Common myeloid progenitor, CD34-positive (primary cell): ENCODE measurements around the gene SPRY2.

Source experiments
- CTCF ChIA-PET: fragments of 350-600 bp; sonication (Branson Sonifier 250); formaldehyde crosslinking; loops from one replicate; lab custom pipeline; 2021; ENCODE audit warnings: antibody characterized with exemption; lab: Charles Lee
- POLR2A ChIA-PET: fragments of 350-600 bp; sonication (Branson Sonifier 250); formaldehyde crosslinking; loops from one replicate; lab custom pipeline; 2021; ENCODE audit warnings: antibody characterized with exemption; lab: Charles Lee
- DNase-seq, 3 donors: peaks; one replicate each; pipeline versions ENCODE4 v3.0.0 to v3.0.0-alpha.2; 2013
- H3K27ac ChIP-seq, 2 experiments: 1 replicate in 1 of 2; 2 replicates in 1 of 2; pipeline ENCODE4 v1.7.0; 2013; ENCODE audit warnings: inconsistent platforms in 2 of 2, low read length in 2 of 2, mild to moderate bottlenecking in 2 of 2, low read depth in 1 of 2, moderate library complexity in 1 of 2; ENCODE audit not compliant: severe bottlenecking in 2 of 2, insufficient read depth in 1 of 2, poor library complexity in 1 of 2
- H3K27me3 ChIP-seq, 5 experiments: replicated peaks in 2 of 5; 1 replicate in 3 of 5; 2 replicates in 2 of 5; pipeline versions ENCODE4 v1.6.1 to v1.7.0; 2013; ENCODE audit warnings: low read length in 4 of 5, mild to moderate bottlenecking in 2 of 5, moderate library complexity in 2 of 5, inconsistent platforms in 1 of 5; ENCODE audit not compliant: insufficient read depth in 5 of 5, control insufficient read depth in 4 of 5
- H3K36me3 ChIP-seq, 4 experiments: 1 replicate in 2 of 4; 2 replicates in 2 of 4; pipeline versions ENCODE4 v1.6.1 to v1.7.0; 2013; ENCODE audit warnings: low read length in 3 of 4, control low read depth in 1 of 4, mild to moderate bottlenecking in 1 of 4; ENCODE audit not compliant: control insufficient read depth in 4 of 4, insufficient read depth in 4 of 4
- H3K4me1 ChIP-seq, 4 experiments: 1 replicate in 3 of 4; 2 replicates in 1 of 4; pipeline versions ENCODE4 v1.6.1 to v1.7.1; 2013; ENCODE audit warnings: low read length in 3 of 4, mild to moderate bottlenecking in 3 of 4, control low read depth in 1 of 4, inconsistent platforms in 1 of 4, moderate library complexity in 1 of 4; ENCODE audit not compliant: control insufficient read depth in 4 of 4, insufficient read depth in 4 of 4; ENCODE audit errors: control extremely low read depth in 1 of 4
- H3K4me3 ChIP-seq, 7 experiments: 1 replicate in 4 of 7; 2 replicates in 3 of 7; pipeline versions ENCODE4 v1.5.1 to v1.7.0; 2013; ENCODE audit warnings: mild to moderate bottlenecking in 7 of 7, low read length in 6 of 7, moderate library complexity in 6 of 7, inconsistent platforms in 2 of 7, low read depth in 2 of 7, control low read depth in 1 of 7; ENCODE audit not compliant: insufficient read depth in 4 of 7, control insufficient read depth in 1 of 7; ENCODE audit errors: extremely low read depth in 1 of 7
- H3K9me3 ChIP-seq, 5 experiments: 1 replicate in 4 of 5; 2 replicates in 1 of 5; pipeline versions ENCODE4 v1.6.1 to v1.7.1; 2013; ENCODE audit warnings: low read length in 4 of 5, mild to moderate bottlenecking in 2 of 5, inconsistent platforms in 1 of 5, low read depth in 1 of 5, moderate library complexity in 1 of 5; ENCODE audit not compliant: control insufficient read depth in 4 of 5, insufficient read depth in 2 of 5; ENCODE audit errors: control extremely low read depth in 1 of 5
- WGBS: methylation state at CpG from one replicate; pipeline ENCODE4 v1.1.5; 2013; ENCODE audit not compliant: insufficient coverage; 5-methylcytosine and 5-hydroxymethylcytosine counted together

The SPRY2 gene

GRCh38 chr13:80319004-80319403 is 21.9 kb downstream of the SPRY2 start:
- H3K27me3 ChIP-seq = no peaks in the 10 kb centered on the region
- H3K36me3 ChIP-seq = no peaks in the 10 kb centered on the region
- no peak for DNase-seq
- H3K4me1 ChIP-seq = no peaks in the 10 kb centered on the region
- no CpG with 5 or more reads among the region's 2 CpGs for WGBS
- CTCF ChIA-PET = interaction anchor here (0.8 to 0.9 kb wide), 2 partner anchors 20 to 28 kb away, joined by 3 read pairs; no protein-coding TSS in a partner anchor
- H3K27ac ChIP-seq = no peak overlapping the region
- POLR2A ChIA-PET = no interaction called here
- H3K9me3 ChIP-seq = peaks cover 0 to 8% (median 0%) of the 10 kb centered on the region in 5 experiments
- H3K4me3 ChIP-seq = no peak overlapping the region

- no peak overlapping the region for H3K4me3 ChIP-seq
- WGBS = 93% methylated on average over 3 of the region's 5 CpGs
- H3K36me3 ChIP-seq = no peaks in the 10 kb centered on the region
- ChIA-PET POLR2A (no interaction called here), CTCF (no interaction called here)
- H3K27ac ChIP-seq = no peak overlapping the region
- H3K27me3 ChIP-seq = no peaks in the 10 kb centered on the region
- no peaks in the 10 kb centered on the region for H3K4me1 ChIP-seq
- H3K9me3 ChIP-seq = peaks cover 0 to 6% (median 0%) of the 10 kb centered on the region in 5 experiments
- no peak for DNase-seq
Observed at GRCh38 chr13:80314711-80315653, 25.9 kb downstream of the SPRY2 start.

GRCh38 chr13:80313668-80314256 is 27.2 kb downstream of the SPRY2 start:
- ChIA-PET POLR2A (no interaction called here), CTCF (interaction anchor here (0.9 kb wide), 1 partner anchor 51 kb away, joined by 3 read pairs; no protein-coding TSS in a partner anchor)
- Histone ChIP-seq H3K4me3 (no peak overlapping the region), H3K9me3 (no peaks in the 10 kb centered on the region), H3K27me3 (no peaks in the 10 kb centered on the region), H3K27ac (no peak overlapping the region), H3K4me1 (no peaks in the 10 kb centered on the region), H3K36me3 (no peaks in the 10 kb centered on the region)
- no peak for DNase-seq
- WGBS = no CpG with 5 or more reads among the region's 1 CpG

GRCh38 chr13:80312967-80313366 is 28.0 kb downstream of the SPRY2 start:
- H3K36me3 ChIP-seq = no peaks in the 10 kb centered on the region
- H3K4me1 ChIP-seq = no peaks in the 10 kb centered on the region
- no peak overlapping the region for H3K27ac ChIP-seq
- H3K9me3 ChIP-seq = no peaks in the 10 kb centered on the region
- CTCF ChIA-PET = interaction anchor here (0.9 kb wide), 1 partner anchor 50 kb away, joined by 3 read pairs; no protein-coding TSS in a partner anchor
- no peaks in the 10 kb centered on the region for H3K27me3 ChIP-seq
- DNase-seq = no peak
- WGBS = 100% methylated on average over 2 of the region's 3 CpGs
- POLR2A ChIA-PET = no interaction called here
- H3K4me3 ChIP-seq = no peak overlapping the region

GRCh38 chr13:80312012-80312704 is 28.8 kb downstream of the SPRY2 start:
- 90% methylated on average over 4 of the region's 5 CpGs for WGBS
- Histone ChIP-seq H3K9me3 (no peaks in the 10 kb centered on the region), H3K36me3 (no peaks in the 10 kb centered on the region), H3K4me1 (no peaks in the 10 kb centered on the region), H3K27me3 (no peaks in the 10 kb centered on the region), H3K27ac (no peak overlapping the region), H3K4me3 (no peak overlapping the region)
- ChIA-PET POLR2A (no interaction called here), CTCF (no interaction called here)
- no peak for DNase-seq

- H3K27ac ChIP-seq = no peak overlapping the region
- WGBS = 0% methylated on average over 1 of the region's 3 CpGs
Observed at GRCh38 chr13:80309926-80310325, 31.0 kb downstream of the SPRY2 start.

More at GRCh38 chr13:80309926-80310325, 31.0 kb downstream of the SPRY2 start:
- H3K27me3 ChIP-seq = no peaks in the 10 kb centered on the region
- no peaks in the 10 kb centered on the region for H3K9me3 ChIP-seq
- H3K4me1 ChIP-seq = no peaks in the 10 kb centered on the region
- ChIA-PET POLR2A (no interaction called here), CTCF (no interaction called here)
- no peak overlapping the region for H3K4me3 ChIP-seq
- H3K36me3 ChIP-seq = no peaks in the 10 kb centered on the region
- DNase-seq = no peak
